ENCODE data around the gene MAOB. TPM values are rescaled to one million over a fixed set of nuclear protein-coding genes. Genes with fewer than 3 reads are reported as not detected.
"Not testable (repeated sequence)": the region's sequence is repeated elsewhere in the genome, so short reads cannot be mapped to it uniquely, and the experiment has no call there.

The MAOB gene
- total RNA-seq, 1 donor from 2014 or later: 113 TPM

DNA sequence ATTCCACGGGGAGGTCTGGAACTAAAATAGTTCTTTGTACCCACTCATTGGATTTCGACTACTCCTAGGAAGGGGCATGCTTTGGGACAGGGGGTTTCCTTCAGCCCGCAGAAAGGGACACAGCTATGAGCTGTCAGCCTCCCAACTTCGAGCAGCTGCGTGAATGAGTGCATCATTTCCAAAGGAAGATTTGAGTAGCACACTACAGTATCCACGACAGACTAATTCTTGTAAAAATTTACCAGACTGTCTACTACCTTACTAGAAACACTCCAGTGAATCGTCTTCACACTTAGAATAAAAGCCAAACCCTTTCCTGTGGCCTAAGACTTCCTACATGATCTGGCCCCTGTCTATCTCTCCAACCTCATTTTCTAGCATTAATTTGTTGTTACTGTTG is 124.2 kb downstream of the MAOB start:
- no peak for DNase-seq (ENCODE audit: low spot score)

- no peak for DNase-seq (ENCODE audit: low spot score)
These were observed 126.2 kb downstream of the MAOB start for GRCh38 chrX:43756076-43756475.

DNA sequence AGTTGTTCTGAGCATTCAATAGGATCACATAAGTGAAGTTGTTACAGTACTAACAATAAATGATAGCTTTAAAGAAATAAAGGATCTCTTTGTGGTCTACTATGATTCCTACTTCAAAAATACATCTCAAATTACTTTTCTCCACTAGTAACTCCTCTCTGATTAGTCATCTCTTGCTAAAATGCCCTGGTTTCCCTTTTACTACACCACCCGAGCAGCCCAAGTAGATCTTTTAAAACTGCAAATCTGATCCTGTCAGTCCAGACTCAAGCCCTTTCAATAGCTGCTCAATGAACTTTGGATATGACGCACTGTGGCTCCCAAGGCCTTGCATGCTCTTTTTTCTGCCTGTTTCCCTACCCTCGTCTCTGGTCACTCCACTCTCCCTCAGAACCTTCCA is 128.6 kb downstream of the MAOB start:
- no peak for DNase-seq (ENCODE audit: low spot score)

DNA sequence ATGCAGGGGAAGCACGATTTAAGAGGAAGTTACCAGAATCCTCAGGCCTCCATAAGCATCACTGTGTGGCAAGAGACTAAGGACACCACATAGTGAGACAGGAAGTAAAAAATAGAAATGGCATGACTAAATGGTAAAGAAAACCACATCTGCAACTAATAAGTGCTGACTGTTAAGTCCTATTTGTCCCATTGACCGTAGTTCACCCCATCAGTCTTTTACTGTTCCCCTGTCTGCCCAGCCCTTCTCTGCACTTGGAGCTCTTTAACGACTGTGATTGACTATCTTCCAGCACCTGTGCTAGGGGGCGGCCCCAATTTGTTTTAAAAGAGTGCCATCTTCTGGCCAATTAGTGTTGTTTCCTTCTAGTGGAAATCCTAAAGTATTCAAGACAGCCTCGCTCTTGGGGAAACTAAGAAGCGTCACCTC is 132.0 kb downstream of the MAOB start:
- DNase-seq (ENCODE audit: low spot score): no peak

- DNase-seq (ENCODE audit: low spot score): no peak
These were observed 134.8 kb downstream of the MAOB start for GRCh38 chrX:43747476-43747875.

GRCh38 chrX:43745938-43746721 is 136.1 kb downstream of the MAOB start:
- no peak for DNase-seq (ENCODE audit: low spot score)

- DNase-seq (ENCODE audit: low spot score): no peak
These were observed 138.0 kb downstream of the MAOB start for GRCh38 chrX:43744284-43744683.

- no peak for DNase-seq (ENCODE audit: low spot score)
These were observed 139.0 kb downstream of the MAOB start for GRCh38 chrX:43743100-43743822.

DNA sequence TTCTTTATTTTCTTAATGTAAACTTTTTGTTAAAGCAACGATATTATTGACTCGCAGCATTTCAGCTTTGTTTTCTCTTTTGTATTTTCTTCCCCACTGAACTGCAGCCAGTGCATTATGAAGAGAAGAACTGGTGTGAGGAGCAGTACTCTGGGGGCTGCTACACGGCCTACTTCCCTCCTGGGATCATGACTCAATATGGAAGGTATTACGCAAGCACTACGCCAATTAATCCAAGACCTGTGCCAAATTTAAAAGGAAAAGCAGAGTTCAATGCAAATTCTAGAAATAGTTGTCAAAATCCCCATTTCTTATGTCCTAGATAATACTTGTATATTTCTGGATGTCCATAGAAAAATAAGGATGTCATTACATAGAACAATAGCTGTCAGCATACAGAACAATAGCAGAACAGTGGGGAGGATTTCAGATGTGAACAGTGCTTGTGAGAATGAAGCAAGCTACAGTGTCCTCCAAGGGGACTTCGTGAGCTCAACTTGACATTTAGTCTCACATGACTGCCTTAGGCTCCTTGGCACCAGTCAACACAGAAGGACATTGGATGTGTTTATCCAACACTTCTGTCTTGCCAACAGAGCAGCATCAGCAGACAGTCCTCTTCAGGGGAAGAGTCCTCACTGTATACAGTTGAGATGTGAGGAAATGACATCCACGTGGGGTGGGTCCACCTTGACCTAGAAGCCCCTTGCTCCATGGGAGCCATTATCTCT is 140.2 kb downstream of the MAOB start:
- no peak for DNase-seq (ENCODE audit: low spot score)

- no peak for DNase-seq (ENCODE audit: low spot score)
These were observed 146.3 kb downstream of the MAOB start for GRCh38 chrX:43735957-43736356.

GRCh38 chrX:43735534-43735933 is 146.7 kb downstream of the MAOB start:
- no peak for DNase-seq (ENCODE audit: low spot score)

DNA sequence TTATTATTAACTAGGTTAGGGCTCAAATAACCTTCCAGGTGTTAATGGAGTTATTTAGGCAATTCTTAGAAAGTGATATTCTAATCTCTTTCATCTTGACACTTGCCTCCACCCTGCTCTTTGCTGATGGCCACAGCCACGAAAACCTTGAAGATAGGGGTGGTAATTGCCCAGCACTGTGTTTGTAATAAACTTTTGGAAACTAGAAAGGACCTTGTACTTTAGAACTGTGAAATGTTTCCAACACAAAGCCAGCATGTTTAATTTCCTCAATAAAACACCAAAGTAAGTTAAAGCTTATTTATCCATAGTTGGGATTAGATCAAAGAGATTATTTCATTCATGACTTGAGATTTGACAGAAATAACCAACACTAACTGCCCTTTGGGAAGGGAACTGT is 147.8 kb downstream of the MAOB start:
- no peak for DNase-seq (ENCODE audit: low spot score)

- no peak for DNase-seq (ENCODE audit: low spot score)
These were observed 148.6 kb downstream of the MAOB start for GRCh38 chrX:43733699-43734098.

GRCh38 chrX:43731086-43731485 is 151.2 kb downstream of the MAOB start:
- no peak for DNase-seq (ENCODE audit: low spot score)

- no peak for DNase-seq (ENCODE audit: low spot score)
These were observed 153.3 kb downstream of the MAOB start for GRCh38 chrX:43728966-43729365.

DNA sequence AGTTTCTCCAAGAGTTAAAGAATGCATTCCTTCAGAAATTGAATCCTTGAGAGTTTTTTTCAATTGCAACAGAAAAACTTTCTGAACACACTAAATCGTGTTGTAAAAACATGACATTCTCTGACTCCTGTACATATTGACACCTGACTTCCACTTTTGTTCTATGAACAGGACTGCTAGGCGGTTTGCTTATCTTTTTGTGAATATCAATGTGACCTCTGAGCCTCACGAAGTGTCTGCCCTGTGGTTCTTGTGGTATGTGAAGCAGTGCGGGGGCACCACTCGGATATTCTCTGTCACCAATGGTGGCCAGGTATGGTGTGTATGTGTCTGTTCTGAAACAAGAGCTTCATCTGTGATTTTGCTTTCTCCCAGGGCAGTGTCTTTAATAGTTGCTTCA is 154.2 kb downstream of the MAOB start:
- DNase-seq (ENCODE audit: low spot score): no peak

- DNase-seq (ENCODE audit: low spot score): not testable (repeated sequence)
These were observed 155.0 kb downstream of the MAOB start for GRCh38 chrX:43727254-43727653.

DNA sequence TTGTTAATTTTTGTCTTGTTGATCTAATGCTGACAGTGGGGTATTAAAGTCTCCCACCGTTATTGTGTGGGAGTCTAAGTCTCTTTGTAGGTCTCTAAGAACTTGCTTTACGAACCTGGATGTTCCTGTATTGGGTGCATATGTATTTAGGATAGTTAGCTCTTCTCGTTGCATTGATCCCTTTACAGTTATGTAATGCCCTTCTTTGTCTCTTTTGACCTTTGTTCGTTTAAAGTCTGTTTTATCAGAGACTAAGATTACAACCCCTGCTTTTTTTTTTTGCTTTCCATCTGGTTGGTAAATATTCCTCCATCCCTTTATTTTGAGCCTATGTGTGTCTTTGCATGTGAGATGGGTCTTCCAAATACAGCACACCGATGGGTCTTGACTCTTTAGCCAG is 157.0 kb downstream of the MAOB start:
- not testable (repeated sequence) for DNase-seq (ENCODE audit: low spot score)

GRCh38 chrX:43720961-43721360 is 161.3 kb downstream of the MAOB start:
- DNase-seq (ENCODE audit: low spot score): no peak

GRCh38 chrX:43720082-43720481 is 162.2 kb downstream of the MAOB start:
- no peak for DNase-seq (ENCODE audit: low spot score)

- DNase-seq (ENCODE audit: low spot score): no peak
These were observed 163.3 kb downstream of the MAOB start for GRCh38 chrX:43718956-43719355.

DNA sequence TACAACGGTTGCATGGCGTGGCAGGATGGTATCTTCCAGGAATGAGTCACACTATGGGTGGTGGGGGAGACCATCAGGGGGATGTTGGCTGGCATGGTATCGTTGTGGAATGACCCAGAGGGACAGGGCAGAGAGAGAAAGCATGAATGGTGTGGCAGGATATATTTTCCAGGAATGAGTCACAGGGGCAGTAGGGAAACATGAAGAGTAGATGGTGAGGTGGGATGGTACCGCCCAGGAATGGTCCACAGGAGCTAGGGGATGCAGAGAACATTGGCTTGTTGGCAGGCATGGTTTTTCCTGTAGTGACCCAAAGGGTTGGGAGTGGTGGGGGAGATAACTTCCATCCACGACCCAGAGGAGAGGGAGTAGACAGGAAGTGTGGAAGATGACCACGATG is 163.7 kb downstream of the MAOB start:
- no peak for DNase-seq (ENCODE audit: low spot score)
